ENCODE measurements around the gene TGIF2. TPM values are rescaled to one million over a fixed set of nuclear protein-coding genes. Genes with fewer than 3 reads are reported as not detected.

The TGIF2 gene
- total and polyA plus RNA-seq, 10 donors, result 13.6 to 38.2 (median 28.8) TPM

- H3K4me3 ChIP-seq, result no peak overlapping the region
- DNase-seq, result no peak
- WGBS, 5 donors, result 83 to 97% (median 90%) methylated on average over 3 of the region's 3 CpGs
- intact Hi-C loops (cut with DNase I; ENCODE audit: low total_unique reads), result no loop called here
- peaks cover 0 to 6% (median 0%) of the 10 kb centered on the region in 6 donors for H3K4me1 ChIP-seq
- H3K9me3 ChIP-seq, result no peaks in the 10 kb centered on the region
- H3K36me3 ChIP-seq, result peaks cover 0 to 12% (median 9%) of the 10 kb centered on the region in 6 donors
- TF ChIP-seq POLR2A (IDR thresholded peaks at IDR 0.05), result no peak
- no peak for TF ChIP-seq POLR2AphosphoS5 (IDR thresholded peaks at IDR 0.05)
- TF ChIP-seq CTCF (IDR thresholded peaks at IDR 0.05 in 8 of 11, conservative IDR thresholded peaks at IDR 0.05 in 3 of 11), result no peak
- H3K27me3 ChIP-seq (replicated peaks in 1 of 7), result no peaks in the 10 kb centered on the region
- no peak overlapping the region for H3K27ac ChIP-seq
These were observed 40.6 kb upstream of the TGIF2 start for GRCh38 chr20:36532822-36533221.

- no peaks in the 10 kb centered on the region for H3K9me3 ChIP-seq
- H3K27me3 ChIP-seq (replicated peaks in 1 of 7), result peaks cover 0 to 13% (median 0%) of the 10 kb centered on the region in 7 donors
- H3K27ac ChIP-seq, result no peak overlapping the region
- no peaks in the 10 kb centered on the region for H3K36me3 ChIP-seq
- WGBS, 5 donors, result 86 to 92% (median 90%) methylated on average over 11 of the region's 11 CpGs
- DNase-seq, result no peak
- intact Hi-C loops (cut with DNase I; ENCODE audit: low total_unique reads), result no loop called here
- TF ChIP-seq POLR2AphosphoS5 (IDR thresholded peaks at IDR 0.05) (no peak), POLR2A (IDR thresholded peaks at IDR 0.05) (no peak), CTCF (IDR thresholded peaks at IDR 0.05 in 8 of 11, conservative IDR thresholded peaks at IDR 0.05 in 3 of 11) (no peak)
- H3K4me1 ChIP-seq, result peaks cover 0 to 34% (median 20%) of the 10 kb centered on the region in 6 donors
- no peak overlapping the region for H3K4me3 ChIP-seq
These were observed 35.2 kb upstream of the TGIF2 start for GRCh38 chr20:36538026-36538722.

GRCh38 chr20:36540551-36541211 lies 32.7 kb upstream of the TGIF2 start:
- Histone ChIP-seq H3K4me1 (peaks cover 0 to 59% (median 37%) of the 10 kb centered on the region in 6 donors), H3K9me3 (no peaks in the 10 kb centered on the region), H3K27me3 (replicated peaks in 1 of 7) (peaks cover 0 to 13% (median 0%) of the 10 kb centered on the region in 7 donors), H3K36me3 (peaks cover 0 to 11% (median 0%) of the 10 kb centered on the region in 6 donors), H3K4me3 (peak overlapping the region; percentile 39 to 74 (median 46)), H3K27ac (peak overlapping the region; percentile 24 to 86 (median 80))
- TF ChIP-seq POLR2A (IDR thresholded peaks at IDR 0.05), result no peak
- no peak for TF ChIP-seq POLR2AphosphoS5 (IDR thresholded peaks at IDR 0.05)
- TF ChIP-seq CTCF (IDR thresholded peaks at IDR 0.05 in 8 of 11, conservative IDR thresholded peaks at IDR 0.05 in 3 of 11), result no peak
- 55 to 70% (median 57%) methylated on average over 36 to 41 of the region's 41 CpGs for WGBS, 5 donors
- intact Hi-C loops (cut with DNase I; ENCODE audit: low total_unique reads), result no loop called here
- peak; percentile 52 for DNase-seq

GRCh38 chr20:36541227-36541767 lies 32.1 kb upstream of the TGIF2 start, which contains the start of gene MYL9:
Gene MYL9 (plus strand): TSS chr20:36541519. CDS start chr20:36544885, 3,366 bp downstream.
- WGBS, 5 donors, result 8 to 21% (median 9%) methylated on average over 15 to 41 of the region's 41 CpGs
- DNase-seq, result peak; percentile 92
- H3K4me1 ChIP-seq, result peaks cover 0 to 65% (median 39%) of the 10 kb centered on the region in 6 donors
- H3K4me3 ChIP-seq, result peak within 1 kb of the TSS; percentile 39 to 74 (median 46)
- H3K36me3 ChIP-seq, result peaks cover 0 to 17% (median 0%) of the 10 kb centered on the region in 6 donors
- H3K9me3 ChIP-seq, result no peaks in the 10 kb centered on the region
- TF ChIP-seq POLR2A (IDR thresholded peaks at IDR 0.05) (no peak), POLR2AphosphoS5 (IDR thresholded peaks at IDR 0.05) (peak in 2 of 3 donors; percentile 49 to 66)
- intact Hi-C loops (cut with DNase I; ENCODE audit: low total_unique reads), result no loop called here
- H3K27me3 ChIP-seq (replicated peaks in 1 of 7), result peaks cover 0 to 13% (median 0%) of the 10 kb centered on the region in 7 donors
- peak within 1 kb of the TSS; percentile 27 to 86 (median 80) for H3K27ac ChIP-seq
